ENCODE measurements around the gene PTPRT.

PTPRT gene

DNA sequence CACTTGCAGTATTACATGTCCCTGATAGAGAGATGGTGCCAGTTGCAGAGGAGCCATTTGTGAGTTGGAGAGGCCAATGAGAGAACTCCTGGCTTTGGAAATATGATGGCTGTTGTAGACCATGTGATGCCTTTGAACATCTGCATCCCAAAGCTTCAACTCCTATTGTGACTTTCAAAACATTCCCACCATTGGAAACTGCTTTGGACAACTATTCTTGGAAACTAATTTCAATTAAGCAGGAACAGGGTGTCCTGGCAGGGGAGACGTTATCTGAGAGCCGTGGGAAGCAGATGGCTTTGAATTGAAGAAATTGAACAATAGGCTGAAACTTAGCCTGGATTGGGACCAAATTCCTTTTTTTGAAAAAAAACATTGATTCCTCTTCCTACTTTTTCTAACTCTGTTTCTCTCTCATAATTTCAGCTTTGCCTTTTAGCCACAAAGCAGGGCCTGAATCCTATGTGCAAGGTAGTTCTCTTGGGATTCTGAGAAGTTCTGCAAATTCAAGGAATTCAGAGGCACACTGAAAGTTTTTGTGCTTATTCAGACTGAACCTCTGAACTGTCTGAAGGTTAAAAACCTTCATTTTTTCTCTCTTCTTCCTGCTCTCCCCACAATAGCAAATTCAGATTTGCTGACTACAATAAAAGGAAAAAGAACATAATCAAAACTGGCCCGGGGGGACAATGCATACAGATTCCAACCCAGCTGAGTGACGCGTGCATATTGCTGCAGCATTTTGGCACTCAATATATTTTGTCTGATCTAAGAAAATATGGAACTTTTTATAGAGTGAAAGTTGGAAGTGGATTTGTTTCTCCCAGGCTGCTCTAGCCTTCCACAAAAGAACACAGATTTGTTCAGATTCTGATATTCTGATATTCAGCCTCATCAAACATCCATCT is 851.2 kb downstream of the PTPRT start:
- TF ChIP-seq ZFX (IDR thresholded peaks at IDR 0.05; ENCODE audit: borderline replicate concordance): no peak
- TF ChIP-seq, protein P1, sequence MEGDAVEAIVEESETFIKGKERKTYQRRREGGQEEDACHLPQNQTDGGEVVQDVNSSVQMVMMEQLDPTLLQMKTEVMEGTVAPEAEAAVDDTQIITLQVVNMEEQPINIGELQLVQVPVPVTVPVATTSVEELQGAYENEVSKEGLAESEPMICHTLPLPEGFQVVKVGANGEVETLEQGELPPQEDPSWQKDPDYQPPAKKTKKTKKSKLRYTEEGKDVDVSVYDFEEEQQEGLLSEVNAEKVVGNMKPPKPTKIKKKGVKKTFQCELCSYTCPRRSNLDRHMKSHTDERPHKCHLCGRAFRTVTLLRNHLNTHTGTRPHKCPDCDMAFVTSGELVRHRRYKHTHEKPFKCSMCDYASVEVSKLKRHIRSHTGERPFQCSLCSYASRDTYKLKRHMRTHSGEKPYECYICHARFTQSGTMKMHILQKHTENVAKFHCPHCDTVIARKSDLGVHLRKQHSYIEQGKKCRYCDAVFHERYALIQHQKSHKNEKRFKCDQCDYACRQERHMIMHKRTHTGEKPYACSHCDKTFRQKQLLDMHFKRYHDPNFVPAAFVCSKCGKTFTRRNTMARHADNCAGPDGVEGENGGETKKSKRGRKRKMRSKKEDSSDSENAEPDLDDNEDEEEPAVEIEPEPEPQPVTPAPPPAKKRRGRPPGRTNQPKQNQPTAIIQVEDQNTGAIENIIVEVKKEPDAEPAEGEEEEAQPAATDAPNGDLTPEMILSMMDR (IDR thresholded peaks at IDR 0.05): no peak
- H3K27ac ChIP-seq: no peak overlapping the region

DNA sequence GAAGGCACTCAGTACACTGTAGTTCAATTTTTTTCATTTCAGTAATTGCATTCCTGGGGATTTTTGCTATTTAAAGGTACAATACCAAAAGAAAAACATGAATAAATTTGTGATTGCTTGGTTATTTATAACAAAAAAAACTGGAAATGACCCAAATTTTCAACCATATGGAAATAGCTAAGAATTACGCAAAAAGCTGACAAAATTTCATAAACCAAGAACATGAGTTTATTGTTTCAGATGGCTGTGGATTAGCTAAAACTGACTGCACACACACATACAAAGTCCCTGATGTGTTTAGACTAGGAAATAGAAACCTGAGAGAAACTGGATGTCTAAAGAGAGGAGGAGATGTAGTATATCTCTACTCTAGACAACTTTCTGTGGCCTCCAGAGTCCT is 853.1 kb downstream of the PTPRT start:
- TF ChIP-seq ZFX (IDR thresholded peaks at IDR 0.05; ENCODE audit: borderline replicate concordance): no peak
- TF ChIP-seq, protein P1 (IDR thresholded peaks at IDR 0.05): no peak
- no peak overlapping the region for H3K27ac ChIP-seq

DNA sequence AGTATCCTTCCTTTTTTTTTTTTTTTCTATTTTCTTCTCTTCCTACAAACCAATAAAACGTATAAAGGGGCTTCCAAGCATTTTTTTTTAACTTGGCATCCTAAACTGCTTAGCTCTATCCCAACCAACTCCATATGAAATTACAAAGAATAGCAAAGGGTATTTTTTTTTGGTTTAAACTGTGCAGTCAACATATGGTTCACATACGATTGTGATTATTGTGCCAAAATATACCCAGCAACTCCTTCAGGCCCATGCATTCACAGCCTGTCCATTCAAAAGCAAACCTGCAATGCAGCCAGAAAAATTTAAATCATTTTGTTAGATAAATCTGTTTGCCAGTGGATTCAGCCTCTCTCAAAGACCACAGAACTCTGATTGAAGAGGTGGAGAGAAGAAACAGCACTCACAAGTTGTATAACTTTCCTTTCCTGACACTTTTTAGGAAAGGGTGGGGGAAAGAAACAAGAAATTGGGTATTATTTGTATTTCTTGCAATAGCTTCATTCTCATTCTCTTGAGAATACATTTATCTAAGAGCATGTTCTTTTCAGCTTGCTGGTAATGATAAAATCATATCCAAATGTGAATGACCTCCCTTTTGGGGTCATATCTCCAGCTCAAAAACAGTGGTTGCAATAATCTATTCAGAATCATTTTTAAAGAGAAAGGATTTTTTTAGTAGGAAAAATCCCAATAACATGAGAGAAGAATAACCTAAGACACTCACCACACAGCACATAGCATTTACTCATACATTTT is 870.3 kb downstream of the PTPRT start:
- no peak for TF ChIP-seq ZFX (IDR thresholded peaks at IDR 0.05; ENCODE audit: borderline replicate concordance)
- TF ChIP-seq, protein P1 (IDR thresholded peaks at IDR 0.05): no peak
- no peak overlapping the region for H3K27ac ChIP-seq

GRCh38 chr20:42313704-42314103 is 876.0 kb downstream of the PTPRT start:
- no peak for TF ChIP-seq ZFX (IDR thresholded peaks at IDR 0.05; ENCODE audit: borderline replicate concordance)
- TF ChIP-seq, protein P1 (IDR thresholded peaks at IDR 0.05): no peak
- no peak overlapping the region for H3K27ac ChIP-seq

DNA sequence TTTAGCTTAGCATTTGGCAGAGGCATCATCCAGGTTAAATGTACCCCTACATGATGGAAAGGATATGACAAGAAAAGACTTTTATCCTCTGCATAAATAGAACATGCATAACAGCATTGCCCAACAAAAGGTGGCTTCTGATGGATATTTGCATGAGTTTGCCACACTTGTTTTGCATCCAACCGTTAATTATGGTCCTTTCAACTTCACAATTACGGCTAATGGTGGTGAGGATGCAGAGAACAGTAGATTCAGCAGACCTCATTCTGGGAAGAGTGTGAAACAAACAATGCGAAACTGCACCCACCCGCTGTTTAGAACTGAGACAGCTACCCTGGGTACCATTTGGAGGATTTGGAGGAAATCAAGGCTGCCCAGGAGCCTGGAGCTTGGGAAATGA is 880.7 kb downstream of the PTPRT start:
- no peak for TF ChIP-seq ZFX (IDR thresholded peaks at IDR 0.05; ENCODE audit: borderline replicate concordance)
- TF ChIP-seq, protein P1 (IDR thresholded peaks at IDR 0.05): no peak
- H3K27ac ChIP-seq: no peak overlapping the region

DNA sequence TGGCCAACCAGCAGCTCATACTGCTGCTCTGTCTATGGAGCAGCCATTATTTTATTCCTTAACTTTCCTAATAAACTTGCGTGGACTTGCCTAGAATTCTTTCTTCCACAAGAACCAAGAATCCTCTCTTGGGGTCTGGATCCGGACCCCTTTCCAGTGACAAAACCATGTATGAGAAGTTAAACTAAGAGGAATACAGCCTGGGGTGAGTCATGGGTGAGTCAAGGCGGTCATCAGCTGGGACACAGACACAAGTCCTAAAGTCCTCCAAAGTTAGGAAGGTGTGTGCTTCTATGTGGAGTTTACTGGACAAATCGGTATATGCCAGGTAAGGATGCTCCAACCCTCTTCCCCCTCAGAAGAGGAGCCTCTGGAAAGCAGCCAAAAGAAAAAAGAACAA is 881.5 kb downstream of the PTPRT start:
- TF ChIP-seq, protein P1 (IDR thresholded peaks at IDR 0.05): no peak
- TF ChIP-seq ZFX (IDR thresholded peaks at IDR 0.05; ENCODE audit: borderline replicate concordance): no peak
- no peak overlapping the region for H3K27ac ChIP-seq

GRCh38 chr20:42295592-42295991 is 894.1 kb downstream of the PTPRT start:
- TF ChIP-seq ZFX (IDR thresholded peaks at IDR 0.05; ENCODE audit: borderline replicate concordance): no peak
- TF ChIP-seq, protein P1 (IDR thresholded peaks at IDR 0.05): no peak
- no peak overlapping the region for H3K27ac ChIP-seq

Measured in 22Rv1 (cell line).